Transverse colon (tissue), 4 donors: ENCODE results near the gene RSU1. TPM values are rescaled to one million over a fixed set of nuclear protein-coding genes. Genes with fewer than 3 reads are reported as not detected.

Experiments used
- DNase-seq: peaks from one replicate; pipeline ENCODE4 v3.0.0-alpha.2; 2019
- H3K27ac ChIP-seq, 4 donors: fragments of 200-600 bp; sonication (generic); 2 replicates each; pipeline ENCODE4 v1.5.1; 2016 to 2018; ENCODE audit warnings: inconsistent platforms in 4 of 4
- H3K27me3 ChIP-seq: fragments of 200-600 bp; sonication (generic); 2 replicates; pipeline ENCODE4 v1.5.1; 2017; ENCODE audit warnings: inconsistent platforms
- H3K36me3 ChIP-seq, 4 donors: fragments of 200-600 bp; sonication (generic); 2 replicates each; pipeline ENCODE4 v1.5.1; 2017 to 2019; ENCODE audit warnings: inconsistent platforms in 4 of 4
- H3K4me1 ChIP-seq, 4 donors: fragments of 200-600 bp; sonication (generic); 2 replicates each; pipeline ENCODE4 v1.5.1; 2017 to 2020; ENCODE audit warnings: inconsistent platforms in 4 of 4
- H3K4me3 ChIP-seq, 4 donors: fragments of 200-600 bp; sonication (generic); 1 replicate in 1 of 4; 2 replicates in 3 of 4; pipeline versions ENCODE4 v1.5.1 to v1.6.1; 2017 to 2019; ENCODE audit warnings: inconsistent platforms in 4 of 4
- H3K9me3 ChIP-seq, 2 donors: fragments of 200-600 bp; sonication (generic); 2 replicates each; pipeline ENCODE4 v1.5.1; 2017 to 2019; ENCODE audit warnings: inconsistent platforms in 2 of 2
- CTCF ChIP-seq, 5 experiments: fragments of 200-600 bp in 3 of 5; fragments of 450-650 bp in 2 of 5; sonication (generic) in 3 of 5; IDR thresholded peaks; 1 replicate in 2 of 5; 2 replicates in 3 of 5; pipeline ENCODE4 v1.5.1; 2016 to 2017; ENCODE audit warnings: antibody characterized with exemption in 5 of 5, inconsistent platforms in 3 of 5, mild to moderate bottlenecking in 2 of 5, moderate library complexity in 1 of 5
- EP300 ChIP-seq: sonication (generic); formaldehyde crosslinking; IDR thresholded peaks from one replicate; pipeline ENCODE4 v1.6.1; 2017; ENCODE audit warnings: antibody characterized with exemption, low read depth
- POLR2A ChIP-seq: fragments of 450-650 bp; IDR thresholded peaks from one replicate; pipeline ENCODE4 v1.6.1; 2016; ENCODE audit warnings: antibody characterized with exemption, mild to moderate bottlenecking, moderate library complexity
- POLR2AphosphoS5 ChIP-seq, 3 donors: sonication (generic); formaldehyde crosslinking; IDR thresholded peaks; one replicate each; pipeline ENCODE4 v1.6.1; 2016; ENCODE audit warnings: antibody characterized with exemption in 3 of 3
- WGBS, 2 donors: methylation state at CpG; one replicate each; pipeline ENCODE4 v1.1.5; 2018; ENCODE audit warnings: low coverage in 1 of 2; 5-methylcytosine and 5-hydroxymethylcytosine counted together
- in situ Hi-C, 4 donors: fragments of 200-750 bp; cut with MboI; loops; one replicate each; pipeline versions ENCODE4 v1.15.0 to v1.15.1; 2017; ENCODE audit warnings: low sequenced_read_pairs in 3 of 4, low pct_ligation_motif_present in 1 of 4, low pct_unique_long_range_greater_than_20kb in 1 of 4
- intact Hi-C: fragments of 100-400 bp; cut with DNase I; formaldehyde crosslinking; loops from one replicate; pipeline ENCODE4 v1.15.1; 2023; ENCODE audit warnings: low total_unique reads
- total RNA-seq, 4 donors: library from RNA; depleted of rRNA; stranded (reverse); fragments of >200 nt; gene quantifications; one replicate each; pipeline ENCODE4 v1.1.0, GENCODE V29; 2016

The RSU1 gene
- total RNA-seq, 4 donors from 2014 or later, result 25.9 to 132 (median 67.0) TPM

DNA sequence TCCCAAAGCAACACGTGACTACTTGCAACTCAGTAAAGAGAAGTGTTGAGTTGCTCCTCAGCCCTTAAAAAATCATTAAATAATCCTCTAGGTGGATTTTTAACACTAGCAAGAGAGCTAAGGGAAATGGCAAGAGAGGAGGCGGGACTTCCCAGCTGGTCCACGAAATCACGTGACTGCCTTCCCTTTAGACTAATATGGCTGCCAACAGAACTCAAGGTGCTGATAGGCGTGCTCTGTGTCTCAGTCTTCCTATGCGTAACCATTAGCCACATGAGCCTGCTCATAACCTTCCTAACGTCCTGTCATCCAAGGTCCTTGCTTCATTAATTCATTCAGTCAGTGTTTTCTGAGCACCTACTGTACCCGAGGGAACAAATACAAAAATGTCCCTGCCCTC lies 66.0 kb downstream of the RSU1 start:
- Histone ChIP-seq H3K9me3 (no peaks in the 10 kb centered on the region), H3K27ac (no peak overlapping the region), H3K4me3 (no peak overlapping the region), H3K36me3 (peaks cover 0 to 21% (median under 1%) of the 10 kb centered on the region in 4 donors), H3K4me1 (no peaks in the 10 kb centered on the region), H3K27me3 (no peaks in the 10 kb centered on the region)
- 97% methylated on average over 8 of the region's 8 CpGs; no CpG with 5 or more reads in 1 of the 2 donors for WGBS, 2 donors
- intact Hi-C loops (no loop called here), in situ Hi-C loops (loop anchor here in 1 of 4 donors (25.0 kb wide), 1 partner anchor 864 kb away; no protein-coding TSS in a partner anchor)
- DNase-seq, result no peak
- TF ChIP-seq EP300 (no peak), POLR2AphosphoS5 (IDR thresholded peaks at IDR 0.05) (no peak), CTCF (IDR thresholded peaks at IDR 0.05) (no peak), POLR2A (no peak)

GRCh38 chr10:16750461-16750860 lies 66.8 kb downstream of the RSU1 start:
- H3K27me3 ChIP-seq, result no peaks in the 10 kb centered on the region
- no peaks in the 10 kb centered on the region for H3K4me1 ChIP-seq
- intact Hi-C loops, result no loop called here
- no peak for DNase-seq
- H3K36me3 ChIP-seq, result peaks cover 0 to 21% (median 2%) of the 10 kb centered on the region in 4 donors
- no peak overlapping the region for H3K4me3 ChIP-seq
- WGBS, 2 donors, result 94 to 95% methylated on average over 3 of the region's 3 CpGs
- H3K27ac ChIP-seq, result no peak overlapping the region
- no peaks in the 10 kb centered on the region for H3K9me3 ChIP-seq
- in situ Hi-C loops, result loop anchor here in 1 of 4 donors (25.0 kb wide), 1 partner anchor 863 kb away; no protein-coding TSS in a partner anchor
- TF ChIP-seq EP300 (no peak), CTCF (IDR thresholded peaks at IDR 0.05) (no peak), POLR2A (no peak), POLR2AphosphoS5 (IDR thresholded peaks at IDR 0.05) (no peak)

DNA sequence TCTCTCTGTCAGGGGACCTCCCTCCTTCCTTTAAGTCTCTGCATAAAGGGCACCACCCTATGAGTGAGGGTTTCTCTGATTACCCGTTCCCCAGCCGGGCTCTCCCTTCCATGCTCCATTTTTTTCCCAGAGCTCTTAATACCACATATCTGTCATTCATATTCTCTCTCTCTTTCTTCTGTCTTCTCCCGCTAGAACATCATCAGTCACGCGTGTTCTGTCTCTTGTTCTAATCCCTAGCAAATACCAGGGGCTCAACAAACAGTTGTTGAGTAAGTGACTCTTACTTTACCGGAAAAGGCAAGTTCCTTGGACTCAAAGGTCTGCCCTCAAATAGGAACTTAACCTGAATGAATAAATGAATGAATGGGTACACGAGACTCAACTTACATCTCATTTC lies 68.5 kb downstream of the RSU1 start:
- WGBS, 2 donors, result 94 to 99% methylated on average over 6 to 7 of the region's 7 CpGs
- Histone ChIP-seq H3K36me3 (peaks cover 0 to 21% (median 2%) of the 10 kb centered on the region in 4 donors), H3K4me1 (no peaks in the 10 kb centered on the region), H3K9me3 (no peaks in the 10 kb centered on the region), H3K27me3 (no peaks in the 10 kb centered on the region), H3K27ac (no peak overlapping the region), H3K4me3 (no peak overlapping the region)
- in situ Hi-C loops, result no loop called here
- DNase-seq, result no peak
- TF ChIP-seq POLR2AphosphoS5 (IDR thresholded peaks at IDR 0.05) (no peak), CTCF (IDR thresholded peaks at IDR 0.05) (no peak), EP300 (no peak), POLR2A (no peak)
- intact Hi-C loops, result no loop called here

DNA sequence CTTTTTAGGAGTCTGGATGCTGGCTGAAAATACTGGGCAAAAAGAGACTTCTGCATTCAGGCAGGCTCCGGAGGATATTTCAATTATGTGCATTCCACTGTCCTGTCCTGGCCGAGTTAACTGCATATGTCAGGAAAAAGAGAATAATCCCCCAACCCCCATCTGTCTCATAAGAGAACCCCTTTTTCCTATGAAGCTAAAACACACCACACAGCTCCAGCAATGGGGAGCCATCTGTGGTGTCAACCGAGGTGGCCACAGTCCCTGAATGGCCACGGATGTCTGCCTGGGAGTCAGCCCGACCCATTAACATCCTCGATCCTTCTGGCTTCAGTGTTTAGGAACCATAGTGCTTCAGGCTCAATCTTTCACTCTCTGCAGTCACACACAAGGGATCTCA lies 70.4 kb downstream of the RSU1 start:
- intact Hi-C loops (no loop called here), in situ Hi-C loops (no loop called here)
- Histone ChIP-seq H3K27me3 (no peaks in the 10 kb centered on the region), H3K27ac (no peak overlapping the region), H3K36me3 (peaks cover 0 to 17% (median 2%) of the 10 kb centered on the region in 4 donors), H3K4me1 (no peaks in the 10 kb centered on the region), H3K4me3 (no peak overlapping the region), H3K9me3 (no peaks in the 10 kb centered on the region)
- 93 to 100% methylated on average over 2 to 6 of the region's 6 CpGs for WGBS, 2 donors
- TF ChIP-seq POLR2AphosphoS5 (IDR thresholded peaks at IDR 0.05) (no peak), EP300 (no peak), CTCF (IDR thresholded peaks at IDR 0.05) (no peak), POLR2A (no peak)
- no peak for DNase-seq
